ENCODE measurements around the gene NTRK3. TPM values are rescaled to one million over a fixed set of nuclear protein-coding genes. Genes with fewer than 3 reads are reported as not detected.
A peak's percentile ranks its signal among the peaks of the same experiment; 100 is the strongest.

The NTRK3 gene
- total RNA-seq, 2 donors from 2014 or later, result 3.3 to 6.9 TPM

DNA sequence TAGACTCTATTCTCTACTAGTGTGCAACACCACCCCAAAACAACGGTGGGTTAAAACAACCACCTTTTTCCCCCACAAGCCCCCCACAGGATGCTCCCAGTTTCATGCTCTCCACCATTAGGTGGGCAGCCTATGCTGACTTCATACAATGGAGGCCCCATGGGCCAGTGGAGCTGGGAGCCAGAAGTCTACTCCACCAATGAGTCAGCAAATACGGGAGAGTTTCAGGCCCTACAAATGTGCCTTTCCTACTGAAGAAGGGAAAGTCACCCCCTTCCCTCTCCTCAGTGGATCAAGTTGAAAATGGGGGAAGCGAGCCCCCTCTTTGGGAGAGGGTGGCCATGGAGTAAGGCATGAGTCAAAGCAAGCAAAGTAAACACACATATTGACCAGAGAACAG is 278.6 kb downstream of the NTRK3 start:
- DNase-seq, result no peak
- ATAC-seq, result no peak
- intact Hi-C loops (cut with DNase I), result no loop called here

DNA sequence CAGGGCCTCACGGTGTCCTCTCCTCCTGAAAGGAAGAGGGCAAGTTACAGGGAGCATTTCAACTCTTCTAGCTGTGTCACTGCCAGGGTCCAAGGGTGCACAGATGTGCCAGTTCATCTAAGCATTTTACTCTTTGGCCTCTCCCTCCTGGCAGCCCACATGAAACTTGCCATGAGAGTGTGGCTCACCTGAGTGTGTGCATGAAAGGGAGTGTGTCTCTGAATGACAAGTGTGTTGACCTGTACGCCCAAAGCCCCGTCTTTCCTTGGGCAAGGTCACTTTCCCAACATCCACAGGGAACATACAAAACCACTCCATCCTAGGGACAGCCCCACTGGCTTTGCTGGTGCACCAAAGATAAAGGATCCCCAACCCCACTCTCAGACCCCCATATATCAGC is 280.0 kb downstream of the NTRK3 start:
- ATAC-seq (no peak), DNase-seq (no peak)
- intact Hi-C loops (cut with DNase I), result no loop called here

DNA sequence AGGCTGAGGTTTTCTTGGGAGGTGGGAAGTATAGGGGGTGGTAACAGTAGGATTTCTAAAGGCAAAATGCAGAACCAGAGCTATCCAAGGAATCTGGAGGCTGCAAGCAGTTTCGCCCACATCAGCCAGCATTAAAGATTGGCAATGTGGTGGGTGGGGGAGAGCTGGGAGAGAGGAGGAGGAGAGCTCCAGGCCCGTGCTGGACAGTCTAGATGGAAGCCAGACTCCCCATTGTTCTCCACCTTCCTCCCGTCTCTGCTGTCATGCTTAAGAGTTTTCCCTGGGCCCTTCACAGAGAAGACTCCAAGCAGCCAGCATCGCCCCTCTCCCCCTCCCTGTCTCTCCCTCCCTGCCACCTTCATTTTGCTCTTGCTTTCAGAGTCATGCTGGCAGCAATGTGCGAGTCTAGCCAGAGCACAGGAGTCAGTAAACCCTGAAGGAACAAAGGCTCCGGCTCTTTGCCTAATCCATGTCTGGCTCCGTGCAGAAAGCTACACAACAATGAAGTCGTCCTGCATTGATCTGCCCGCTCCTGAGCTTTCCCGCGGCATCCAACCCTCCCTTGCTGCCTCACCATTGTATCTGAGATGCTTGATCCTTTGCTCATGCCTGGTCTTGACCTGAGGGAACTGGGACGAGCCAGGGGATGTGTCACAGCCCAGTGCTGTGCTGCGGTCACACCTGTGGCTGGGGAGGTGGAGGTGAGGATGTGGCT is 282.9 kb downstream of the NTRK3 start:
- no peak for ATAC-seq
- intact Hi-C loops (cut with DNase I), result no loop called here
- no peak for DNase-seq

DNA sequence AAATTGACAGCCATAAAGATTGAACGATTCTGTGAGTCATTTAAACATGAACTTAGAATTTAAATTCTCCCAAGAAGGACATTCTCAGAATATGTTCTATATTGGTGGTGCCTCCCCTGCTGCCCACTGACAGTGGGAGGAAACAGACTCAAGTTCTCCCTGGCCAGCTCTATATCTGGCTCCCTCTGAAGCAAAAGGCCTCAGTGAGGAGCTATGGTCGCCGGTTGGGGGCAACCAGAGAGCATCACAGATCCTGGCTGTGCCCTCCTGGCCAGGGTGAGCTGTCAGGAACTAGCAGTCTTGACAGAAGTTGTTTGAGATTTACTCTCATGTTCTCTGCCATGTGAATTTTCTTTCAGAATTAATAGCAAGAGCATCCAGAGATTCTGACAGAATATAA is 285.5 kb downstream of the NTRK3 start:
- ATAC-seq (no peak), DNase-seq (no peak)
- intact Hi-C loops (cut with DNase I), result no loop called here

DNA sequence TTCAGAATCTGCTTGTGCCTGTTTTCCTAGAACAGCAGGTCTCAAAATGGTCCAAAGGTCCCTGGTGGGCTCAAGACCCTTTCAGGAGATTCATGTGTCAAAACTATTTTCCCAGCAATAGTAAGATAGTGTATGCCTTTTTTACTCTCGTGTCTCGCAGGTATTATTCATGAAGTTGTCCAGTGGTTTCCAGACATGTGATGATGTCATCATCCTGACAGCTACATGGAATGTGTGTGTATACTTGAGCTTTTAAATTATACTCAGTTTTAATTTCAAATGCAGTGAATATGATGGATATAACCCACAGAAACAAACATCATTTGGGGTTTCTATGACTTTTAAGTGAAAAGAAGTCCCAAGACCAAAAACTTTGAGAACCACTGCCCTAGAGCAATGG is 288.6 kb downstream of the NTRK3 start:
- intact Hi-C loops (cut with DNase I), result no loop called here
- DNase-seq (no peak), ATAC-seq (no peak)

DNA sequence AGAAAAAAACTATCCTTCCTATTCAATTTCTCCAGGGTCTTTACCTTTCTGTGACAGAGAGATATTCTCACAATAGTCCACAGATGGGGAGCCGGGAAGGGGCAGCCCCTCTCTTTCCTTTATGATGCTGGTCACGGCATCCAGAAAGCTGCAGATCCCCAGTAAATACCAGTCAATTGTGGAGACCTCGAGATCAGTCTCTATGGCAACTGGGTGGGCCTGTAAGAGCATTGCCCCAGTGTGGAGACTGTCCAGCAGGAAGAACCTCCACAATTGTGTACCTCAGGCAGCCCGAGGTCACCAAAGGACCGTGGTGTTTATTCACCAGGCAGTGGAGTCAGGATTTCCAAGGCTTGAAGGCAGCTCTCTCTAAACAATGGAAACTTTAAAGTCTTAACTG is 291.2 kb downstream of the NTRK3 start:
- no peak for ATAC-seq
- DNase-seq, result no peak
- intact Hi-C loops (cut with DNase I), result no loop called here

DNA sequence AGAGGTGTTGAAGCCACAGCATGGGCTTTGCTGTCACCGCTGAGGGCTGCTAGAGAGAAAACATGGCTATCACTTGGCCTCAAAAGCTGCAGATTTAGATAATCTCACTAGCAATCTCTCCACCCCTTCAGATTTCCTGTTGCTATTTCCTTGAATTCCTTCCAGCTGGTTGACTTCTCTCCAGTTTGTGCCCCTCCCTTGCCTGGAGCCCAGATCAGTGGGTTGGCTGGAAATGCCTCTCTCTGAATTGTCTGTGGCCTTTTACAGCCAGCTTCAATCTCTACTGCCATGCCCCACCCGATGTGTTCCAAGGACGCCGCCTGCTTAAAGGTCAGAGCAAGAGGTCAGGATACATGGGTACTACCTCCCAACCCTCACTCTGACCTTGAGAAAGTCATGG is 294.1 kb downstream of the NTRK3 start:
- intact Hi-C loops (cut with DNase I), result no loop called here
- no peak for ATAC-seq
- no peak for DNase-seq

DNA sequence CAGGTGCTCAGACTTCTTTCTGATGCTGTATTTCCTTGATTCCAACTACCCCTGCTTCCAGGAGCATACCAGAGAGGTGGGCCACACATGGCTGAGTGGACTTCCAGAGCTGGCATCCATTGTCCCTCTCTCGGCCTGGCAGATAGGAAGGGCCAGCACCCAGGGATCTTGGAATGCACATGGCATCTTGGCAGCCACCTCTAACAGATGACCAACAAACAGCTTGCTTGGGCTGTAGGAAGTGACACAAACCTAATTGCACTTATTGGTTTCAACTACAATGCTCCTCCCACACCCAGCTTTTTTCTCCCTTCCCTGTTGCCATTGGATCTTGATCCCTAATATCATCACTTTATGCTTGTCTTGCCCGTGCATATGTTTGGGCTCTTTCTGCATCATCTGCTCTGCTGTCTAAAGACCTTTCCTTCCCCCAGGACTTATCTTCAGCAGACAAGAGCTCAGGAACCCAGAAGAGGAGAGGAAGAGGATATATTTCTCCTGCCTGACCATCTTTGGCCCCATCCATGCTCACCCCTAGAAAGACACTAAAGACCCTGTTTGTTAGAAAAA is 294.6 kb downstream of the NTRK3 start:
- ATAC-seq (no peak), DNase-seq (no peak)
- intact Hi-C loops (cut with DNase I), result no loop called here

DNA sequence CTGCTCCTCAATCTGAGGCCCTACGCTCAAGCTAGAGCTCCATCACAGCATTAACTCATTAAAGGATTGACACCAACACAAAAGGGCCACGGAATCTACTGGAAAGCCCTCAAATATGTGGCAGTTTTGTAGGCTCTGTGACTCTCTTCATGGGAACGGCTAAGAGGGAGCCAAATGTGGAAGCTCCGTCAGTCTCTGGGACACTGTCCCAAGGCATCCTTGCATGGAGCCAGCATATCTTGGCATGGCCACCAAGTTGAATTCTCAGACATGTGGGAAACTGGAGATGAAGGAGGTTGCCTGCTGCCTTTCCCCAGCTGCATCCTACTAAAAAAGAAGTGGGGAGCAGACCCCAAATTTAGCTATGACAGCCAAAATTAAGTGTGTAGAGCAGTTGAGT is 296.9 kb downstream of the NTRK3 start:
- DNase-seq, result no peak
- ATAC-seq, result peak in 1 of 2 donors; percentile 68
- intact Hi-C loops (cut with DNase I), result no loop called here

DNA sequence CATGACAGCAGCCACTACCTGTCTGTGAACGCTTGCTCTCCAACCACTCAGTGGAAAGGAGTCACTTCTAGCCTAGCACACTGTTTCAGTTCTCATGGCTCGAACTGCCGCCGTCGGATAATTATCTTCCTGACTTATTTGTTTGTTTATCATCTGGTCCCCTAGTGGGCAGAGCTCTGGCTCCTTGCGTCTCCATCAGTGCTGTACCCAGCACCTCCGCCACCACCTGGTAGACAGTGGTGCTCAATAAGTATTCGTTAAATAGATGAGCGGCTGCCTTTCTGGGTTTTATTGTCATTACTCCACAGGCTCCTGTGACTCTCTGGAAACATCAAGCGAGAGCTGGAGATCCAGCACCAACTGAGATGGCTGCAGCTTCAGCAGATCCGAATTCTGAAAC is 297.5 kb downstream of the NTRK3 start:
- no peak for DNase-seq
- ATAC-seq, result no peak
- intact Hi-C loops (cut with DNase I), result no loop called here

DNA sequence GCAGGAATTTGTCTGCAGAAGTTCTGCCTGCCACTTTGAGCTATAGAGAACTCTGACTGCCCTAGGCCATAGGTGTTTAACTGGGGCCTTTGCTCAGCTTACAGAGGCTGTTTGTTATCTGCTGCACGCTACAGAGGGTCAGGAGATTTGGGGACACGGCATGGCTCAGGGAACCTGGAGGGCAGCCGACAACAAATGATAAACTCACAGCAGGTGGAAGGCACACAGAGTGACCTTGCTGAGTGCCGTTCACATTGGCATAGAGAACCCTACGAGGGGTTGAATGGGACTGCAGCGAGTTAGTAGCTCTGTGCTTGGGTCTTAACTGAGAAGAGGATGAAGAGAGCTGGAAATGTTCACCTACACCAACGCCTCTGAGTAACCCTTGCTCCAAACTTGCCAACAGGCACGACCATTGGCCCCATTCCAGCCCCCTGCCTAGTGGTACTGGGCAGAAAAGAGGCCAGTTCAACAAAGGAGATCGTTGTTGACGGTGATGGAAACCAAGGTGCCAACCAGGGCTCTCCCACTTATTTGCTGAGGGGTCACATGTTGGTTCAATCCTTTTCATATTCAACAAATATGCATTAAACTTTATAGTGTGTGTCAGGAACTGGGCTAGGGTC is 301.1 kb downstream of the NTRK3 start:
- intact Hi-C loops (cut with DNase I), result no loop called here
- DNase-seq (no peak), ATAC-seq (no peak)

DNA sequence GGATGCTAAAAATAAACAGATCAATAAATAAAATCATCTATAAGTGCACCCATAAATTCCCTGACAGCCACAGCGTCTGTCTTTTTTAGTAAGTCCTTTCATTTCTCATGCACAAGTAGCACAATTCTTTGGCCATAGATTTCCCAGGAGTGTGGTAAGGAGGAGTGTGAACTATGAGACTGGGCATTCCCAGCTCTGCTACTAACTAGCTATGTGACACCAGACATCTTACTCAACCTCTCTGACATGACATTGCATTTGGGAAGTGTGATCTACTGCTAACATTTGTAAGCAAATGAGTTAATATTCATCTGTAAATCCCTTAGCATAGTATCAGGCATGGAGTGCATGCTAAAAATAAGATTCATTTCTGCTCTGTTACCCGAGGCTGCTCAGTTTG is 301.7 kb downstream of the NTRK3 start:
- ATAC-seq (no peak), DNase-seq (no peak)
- intact Hi-C loops (cut with DNase I), result no loop called here

DNA sequence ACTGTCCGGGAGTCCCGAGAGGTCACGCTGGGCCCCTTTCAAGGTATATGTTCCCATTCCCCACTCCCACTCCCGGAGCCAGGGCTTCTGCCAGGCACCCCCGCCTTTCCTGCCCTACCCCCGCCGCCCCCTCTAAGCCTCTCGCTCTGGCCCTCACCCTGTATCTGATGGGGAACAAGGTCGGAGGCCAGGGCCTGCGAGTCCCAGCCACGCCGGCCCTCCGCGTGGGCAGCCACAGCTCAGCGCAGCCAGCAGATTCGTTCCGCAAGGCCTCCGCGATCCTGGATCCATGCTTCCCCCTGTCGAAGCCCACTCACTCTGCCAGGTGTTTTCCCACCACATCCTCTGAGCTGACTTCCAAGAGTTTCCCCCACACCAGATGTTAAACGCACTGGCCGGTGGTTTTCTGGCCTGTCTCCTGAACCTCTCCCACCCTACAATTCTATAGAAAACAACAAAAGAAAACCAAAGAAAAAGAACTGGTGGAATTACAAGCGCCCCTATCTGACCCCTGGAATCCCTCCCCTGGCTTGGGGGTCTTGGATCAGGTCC is 303.7 kb downstream of the NTRK3 start:
- DNase-seq (no peak), ATAC-seq (no peak)
- intact Hi-C loops (cut with DNase I), result no loop called here

DNA sequence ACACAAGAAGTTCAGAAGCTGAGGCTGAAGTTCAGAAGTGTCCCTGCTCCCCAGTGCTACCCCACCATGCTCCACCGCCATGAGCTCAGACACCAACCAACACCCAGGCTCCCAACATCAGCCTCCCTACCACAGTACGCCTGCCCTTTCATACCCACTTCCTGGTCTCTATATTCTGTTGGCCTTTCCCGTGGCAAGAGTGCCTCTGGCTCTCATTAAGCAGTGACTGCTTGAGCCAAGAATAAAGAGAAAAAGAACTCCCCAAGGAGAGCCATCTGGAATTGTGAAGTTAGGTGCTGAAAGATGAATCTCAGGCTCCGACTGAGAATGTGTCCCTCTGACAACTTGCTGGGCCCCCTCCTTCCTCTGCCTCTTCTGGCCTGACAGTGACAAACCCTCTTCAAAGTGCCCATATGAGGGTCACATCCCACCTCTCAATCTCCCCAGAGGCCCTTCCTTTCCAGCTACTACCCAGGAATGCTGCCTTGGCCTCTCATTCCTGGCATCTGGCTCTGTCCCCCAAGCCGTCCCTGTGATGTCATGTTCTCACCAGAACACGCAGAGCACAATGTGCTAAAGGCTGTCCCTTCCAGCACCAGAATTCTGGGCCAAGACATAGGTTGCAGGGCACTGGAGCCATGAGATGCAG is 306.8 kb downstream of the NTRK3 start:
- ATAC-seq (peak; percentile 54 to 65), DNase-seq (peak; percentile 36)
- intact Hi-C loops (cut with DNase I), result no loop called here

DNA sequence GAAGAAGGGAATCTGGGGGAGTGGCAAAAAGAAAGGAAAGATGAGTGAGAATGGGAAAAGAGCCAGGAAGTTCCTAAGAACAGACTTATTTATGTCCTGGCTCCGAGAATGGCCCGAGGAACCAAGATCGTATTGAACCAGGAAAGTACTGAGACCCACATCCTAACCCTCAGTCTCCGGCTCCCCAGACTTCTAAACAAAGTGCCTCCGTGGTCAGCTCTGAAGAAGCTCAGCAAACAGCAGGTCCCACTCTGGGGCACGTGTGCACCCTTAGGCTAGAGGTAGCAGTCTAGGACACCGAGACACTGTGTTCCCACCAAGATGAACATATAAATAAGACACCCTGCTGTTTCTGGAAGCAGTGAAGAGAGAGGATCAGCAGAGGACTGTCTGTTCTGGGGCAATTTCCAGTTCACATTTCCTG is 307.4 kb downstream of the NTRK3 start:
- peak in 1 of 2 donors; percentile 9 for ATAC-seq
- no peak for DNase-seq
- intact Hi-C loops (cut with DNase I), result no loop called here

DNA sequence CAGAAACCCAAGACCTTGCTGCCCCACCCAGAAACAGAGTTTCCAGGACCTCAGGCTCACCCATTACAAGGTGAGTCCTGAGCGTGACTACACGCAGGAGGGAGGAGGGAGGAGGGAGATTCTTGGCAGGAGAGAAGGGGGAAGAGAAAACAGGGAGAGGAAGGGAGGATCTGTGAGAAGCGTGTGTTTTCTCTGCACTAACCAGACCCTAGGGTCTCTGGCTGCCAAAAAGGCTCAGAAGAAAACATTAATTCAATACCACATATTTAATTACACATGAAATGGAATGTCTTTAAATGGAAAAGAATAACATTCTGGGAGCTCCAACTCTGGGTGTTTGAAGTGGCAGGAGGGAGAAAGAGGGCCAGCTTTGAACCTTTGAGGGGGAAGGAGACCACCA is 309.0 kb downstream of the NTRK3 start:
- intact Hi-C loops (cut with DNase I), result no loop called here
- DNase-seq (no peak), ATAC-seq (no peak)

DNA sequence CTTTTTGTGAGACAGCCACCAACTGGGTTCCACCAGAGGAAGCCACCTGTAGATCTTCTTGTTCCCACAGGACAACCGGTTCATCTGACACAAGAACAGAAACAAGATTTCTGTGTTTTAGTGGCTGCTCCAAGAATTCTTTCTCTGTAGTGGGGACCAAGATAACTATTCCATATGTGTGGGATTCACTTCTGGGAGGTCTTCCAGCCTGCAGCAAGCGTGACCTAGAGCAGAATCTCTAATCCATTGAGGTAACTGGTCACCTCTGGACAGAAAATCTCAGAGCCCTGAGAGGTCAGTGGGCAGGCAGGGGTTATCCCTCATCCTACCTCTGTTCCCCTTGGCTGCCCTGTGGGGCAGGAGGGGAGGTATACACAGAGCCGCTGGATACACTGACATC is 311.3 kb downstream of the NTRK3 start:
- ATAC-seq (no peak), DNase-seq (no peak)
- intact Hi-C loops (cut with DNase I), result no loop called here

DNA sequence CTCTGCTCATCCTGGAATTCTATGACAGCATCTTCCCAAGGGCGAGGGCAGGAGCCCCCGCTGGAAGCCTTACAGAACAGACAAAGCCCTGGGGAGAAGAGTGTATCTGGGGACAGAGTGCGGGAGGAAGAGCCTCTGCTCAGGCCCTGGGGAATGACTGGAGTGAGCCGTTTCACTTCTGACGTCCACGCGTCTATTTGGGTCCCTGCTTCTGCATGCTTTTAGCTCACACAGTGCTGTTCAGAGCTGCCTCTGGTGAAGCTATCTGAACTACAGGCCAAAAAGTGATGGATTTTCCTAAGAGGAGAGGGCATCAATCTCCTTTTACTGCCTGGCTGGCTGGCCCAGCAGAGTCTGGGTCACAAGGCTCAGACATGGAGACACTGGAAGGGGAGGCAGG is 311.8 kb downstream of the NTRK3 start:
- ATAC-seq (peak in 1 of 2 donors; percentile 48), DNase-seq (peak; percentile 30)
- intact Hi-C loops (cut with DNase I), result no loop called here

DNA sequence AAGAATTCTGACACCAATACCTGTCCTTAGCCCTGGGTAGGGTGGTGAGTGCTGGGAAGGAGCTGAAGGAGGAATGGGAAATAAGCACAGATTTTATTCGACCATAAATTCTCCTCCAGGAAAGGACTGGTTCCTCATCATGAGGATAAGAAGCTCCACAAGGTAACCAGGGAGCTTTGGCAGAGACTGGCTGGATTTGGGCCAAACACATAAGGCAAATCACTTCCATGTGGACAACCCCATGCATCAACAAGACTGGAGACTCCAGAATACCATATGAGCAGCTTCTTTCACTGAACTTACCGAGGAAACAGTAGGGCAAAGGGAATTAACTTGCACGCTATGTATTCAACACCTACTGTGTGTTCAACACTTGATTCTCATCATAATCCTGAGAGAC is 312.5 kb downstream of the NTRK3 start:
- no peak for ATAC-seq
- no peak for DNase-seq
- intact Hi-C loops (cut with DNase I), result no loop called here

DNA sequence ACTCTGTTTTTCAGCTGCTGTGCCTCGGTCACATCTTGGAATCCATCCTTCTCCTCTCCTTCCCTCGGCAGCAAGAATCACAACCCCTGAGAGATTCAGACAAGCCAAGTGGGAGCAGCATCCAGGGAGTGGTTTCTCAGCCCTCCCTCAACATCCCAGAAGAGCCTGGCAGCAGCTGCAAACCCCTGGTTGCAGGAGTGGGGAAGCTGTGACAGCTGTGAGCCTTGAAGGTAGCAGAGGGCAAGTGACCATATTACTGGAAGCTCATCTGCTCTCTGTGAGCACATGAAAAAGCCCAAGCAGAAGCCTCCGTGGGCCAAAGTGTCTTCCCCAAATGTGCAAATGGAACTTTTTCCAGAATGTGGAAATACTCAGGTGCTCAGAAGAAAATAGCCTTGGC is 312.9 kb downstream of the NTRK3 start:
- ATAC-seq (no peak), DNase-seq (no peak)
- intact Hi-C loops (cut with DNase I), result no loop called here
